K562 (cell line): ENCODE results near the gene CCL5. TPM values are rescaled to one million over a fixed set of nuclear protein-coding genes. Genes with fewer than 3 reads are reported as not detected.
A peak's percentile ranks its signal among the peaks of the same experiment; 100 is the strongest.

ENCODE experiments used
- ATAC-seq: fragments of 200-7000 bp; cut with Tn5 transposase; 3 replicates; pipeline ENCODE4 v1.9.1; 2020; ENCODE audit warnings: moderate library complexity
- BruUV-seq: library from RNA; stranded (reverse); fragments of 400-500 nt; replicated peaks from 2 replicates; lab custom pipeline; 2021; lab: Mats Ljungman, UMichigan
- CTCF ChIA-PET: fragments of 300-600 bp; formaldehyde crosslinking; extraction: SDS; loops from one replicate; lab custom pipeline; 2021; ENCODE audit warnings: low intra/inter-chr PET ratio; lab: Yijun Ruan, JAX
- POLR2A ChIA-PET: fragments of 300-600, 350-650 bp; sonication (Branson Sonifier 250); formaldehyde crosslinking; extraction: SDS; loops from one replicate; lab custom pipeline; 2021; ENCODE audit warnings: antibody characterized with exemption, inconsistent platforms; lab: Yijun Ruan, JAX
- DNase-seq, 4 experiments: peaks; one replicate each; pipeline versions ENCODE4 v3.0.0 to v3.0.0-alpha.2; 2011 to 2018; ENCODE audit warnings: low spot score in 3 of 4, mixed read lengths in 3 of 4; ENCODE audit errors: extremely low read depth in 1 of 4
- FAIRE-seq: peaks from 2 replicates; lab custom pipeline; 2011; peaks lifted over from hg19 to GRCh38; lab: Jason Lieb, UNC
- H2AFZ ChIP-seq: 2 replicates; pipeline ENCODE4 v1.6.0; 2011; ENCODE audit warnings: low read depth, low read length, control low read depth, inconsistent platforms
- H3K27ac ChIP-seq: fragments of 200-600 bp; 3 replicates; pipeline ENCODE4 v1.8.0; 2011; ENCODE audit warnings: low read depth, mild to moderate bottlenecking, control low read depth, inconsistent platforms, low read length, moderate library complexity, mixed read lengths; ENCODE audit errors: extremely low read depth
- H3K27me3 ChIP-seq, 2 experiments: fragments of 300-600 bp in 1 of 2; 2 replicates in 1 of 2; 3 replicates in 1 of 2; pipeline versions ENCODE4 v1.6.0 to v1.8.0; 2011; ENCODE audit warnings: inconsistent platforms in 2 of 2, low read length in 2 of 2, mild to moderate bottlenecking in 1 of 2, mixed read lengths in 1 of 2, moderate library complexity in 1 of 2; ENCODE audit not compliant: control insufficient read depth in 2 of 2, insufficient read depth in 2 of 2
- H3K36me3 ChIP-seq: fragments of 300-600 bp; 3 replicates; pipeline ENCODE4 v1.8.0; 2011; ENCODE audit warnings: mild to moderate bottlenecking, low read length, inconsistent platforms; ENCODE audit not compliant: control insufficient read depth, insufficient read depth
- H3K4me1 ChIP-seq, 2 experiments: fragments of 200-600 bp in 1 of 2; replicated peaks in 1 of 2; 2 replicates in 1 of 2; 3 replicates in 1 of 2; pipeline versions ENCODE4 v1.5.1 to v1.8.0; 2011; ENCODE audit warnings: inconsistent platforms in 2 of 2, low read length in 2 of 2, mild to moderate bottlenecking in 1 of 2, mixed read lengths in 1 of 2, moderate library complexity in 1 of 2; ENCODE audit not compliant: control insufficient read depth in 2 of 2, insufficient read depth in 2 of 2
- H3K4me2 ChIP-seq: 2 replicates; pipeline ENCODE4 v1.6.1; 2011; ENCODE audit warnings: low read length, control low read depth, inconsistent platforms, mixed read lengths; ENCODE audit not compliant: insufficient read depth
- H3K4me3 ChIP-seq: fragments of 200-600 bp; sonication (generic), shearing (Covaris generic); 2 replicates; pipeline ENCODE4 v1.5.1; 2016; ENCODE audit warnings: control low read depth, inconsistent platforms
- H3K79me2 ChIP-seq: fragments of 200-600 bp; 3 replicates; pipeline ENCODE4 v1.8.0; 2011; ENCODE audit warnings: low read length, inconsistent platforms; ENCODE audit not compliant: control insufficient read depth, insufficient read depth
- H3K9ac ChIP-seq, 2 experiments: 2 replicates each; pipeline versions ENCODE4 v1.6.0 to v1.6.1; 2011; ENCODE audit warnings: low read depth in 2 of 2, low read length in 2 of 2, control low read depth in 1 of 2, inconsistent platforms in 1 of 2, mild to moderate bottlenecking in 1 of 2, mixed read lengths in 1 of 2; ENCODE audit not compliant: insufficient read depth in 1 of 2
- H3K9me1 ChIP-seq: one replicate; pipeline ENCODE4 v1.6.0; 2011; ENCODE audit warnings: inconsistent platforms, mild to moderate bottlenecking, low read length, moderate library complexity; ENCODE audit not compliant: control insufficient read depth, insufficient read depth
- H3K9me3 ChIP-seq: replicated peaks from 2 replicates; pipeline ENCODE4 v1.5.1; 2011; ENCODE audit warnings: low read depth, low read length, inconsistent platforms; ENCODE audit not compliant: control insufficient read depth, insufficient read depth
- H4K20me1 ChIP-seq: replicated peaks from 2 replicates; pipeline ENCODE4 v1.6.1; 2011; ENCODE audit warnings: low read length, inconsistent platforms, mixed read lengths; ENCODE audit not compliant: control insufficient read depth, insufficient read depth
- FOSL1 ChIP-seq: fragments of 200-800 bp; sonication (Bioruptor generic); conservative IDR thresholded peaks from 2 replicates; pipeline ENCODE4 v1.6.1; 2016; ENCODE audit warnings: missing genetic modification characterization, missing compliant biosample characterization
- ZNF274 ChIP-seq: IDR thresholded peaks from 2 replicates; pipeline ENCODE4 v1.6.1; 2011; ENCODE audit warnings: low read depth, mild to moderate bottlenecking, low read length, moderate library complexity, borderline replicate concordance
- WGBS: fragments of 100-300 bp; shearing (Covaris generic); methylation state at CpG from one replicate; pipeline ENCODE4 v1.1.6; 2016; ENCODE audit warnings: low coverage, mixed read lengths; ENCODE audit not compliant: insufficient coverage; ENCODE audit errors: missing lambda C conversion rate; 5-methylcytosine and 5-hydroxymethylcytosine counted together
- in situ Hi-C: fragments of 300-500 bp; cut with MboI; formaldehyde crosslinking; loops from 4 replicates; pipeline ENCODE4 v1.15.0; 2018; ENCODE audit warnings: inconsistent platforms, mixed read lengths
- intact Hi-C: fragments of 100-400 bp; cut with micrococcal nuclease; formaldehyde crosslinking; loops from 2 replicates; pipeline ENCODE4 v1.14.2; 2022
- polyA plus RNA-seq, 8 experiments: library from polyadenylated mRNA; depleted of rRNA in 4 of 8; stranded (reverse) in 5 of 8; unstranded in 3 of 8; fragments of >200 nt; fragmentation: Nextera tagmentation in 2 of 8; fragmentation: Illumina TruSeq in 1 of 8; extraction: Ambion mirVana in 2 of 8; extraction: Trizol in 1 of 8; gene quantifications; 2 replicates each; pipeline versions ENCODE4 v1.2.1 to v1.2.3, GENCODE V29; 2011 to 2014; ENCODE audit warnings: inconsistent platforms in 1 of 8, missing spikeins in 1 of 8
- total RNA-seq, 7 experiments: library from RNA; depleted of rRNA in 6 of 7; stranded (reverse); fragments of >200 nt in 6 of 7; fragmentation: Illumina TruSeq in 2 of 7; extraction: Trizol in 2 of 7; gene quantifications; 2 replicates each; pipeline versions ENCODE4 v1.2.1 to v1.2.3, GENCODE V29; 2011 to 2021; ENCODE audit warnings: low replicate concordance in 1 of 7
- TF ChIP-seq, protein P1 (sequence below): fragments of 450-650 bp; IDR thresholded peaks from 2 replicates; pipeline ENCODE4 v1.6.1; 2016; ENCODE audit warnings: antibody characterized with exemption

The CCL5 gene
- total and polyA plus RNA-seq, 9 of the 15 experiments (the other 6 are each of a cell fraction or from before 2014, with no cell fraction given), result 0.18 to 0.59 (median 0.45) TPM; not detected in 1

DNA sequence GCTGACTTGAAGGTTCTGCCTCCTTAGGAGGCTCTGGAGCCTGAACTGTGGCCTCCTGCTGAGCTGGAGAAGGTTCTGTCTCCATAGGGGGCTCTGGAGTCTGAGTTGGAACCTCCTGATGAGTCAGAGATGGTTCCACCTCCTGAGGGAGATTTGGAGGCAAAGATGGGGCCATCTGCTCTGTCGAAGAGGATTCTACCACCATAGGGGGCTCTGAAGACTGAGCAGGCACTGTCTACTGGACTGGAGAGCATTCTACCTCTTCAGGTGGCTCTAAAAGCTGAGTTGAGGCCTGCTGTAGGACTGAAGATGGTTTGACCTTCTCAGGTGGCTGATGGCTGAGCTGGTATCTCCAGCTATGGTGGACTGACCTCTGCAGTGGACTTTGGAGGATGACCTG, 34.2 kb upstream of the CCL5 start (continued):
- 0 out of 2 replicates have a peak, but pooled peaks have one; percentile 16 for TF ChIP-seq FOSL1 (tag)
- TF ChIP-seq, protein P1, sequence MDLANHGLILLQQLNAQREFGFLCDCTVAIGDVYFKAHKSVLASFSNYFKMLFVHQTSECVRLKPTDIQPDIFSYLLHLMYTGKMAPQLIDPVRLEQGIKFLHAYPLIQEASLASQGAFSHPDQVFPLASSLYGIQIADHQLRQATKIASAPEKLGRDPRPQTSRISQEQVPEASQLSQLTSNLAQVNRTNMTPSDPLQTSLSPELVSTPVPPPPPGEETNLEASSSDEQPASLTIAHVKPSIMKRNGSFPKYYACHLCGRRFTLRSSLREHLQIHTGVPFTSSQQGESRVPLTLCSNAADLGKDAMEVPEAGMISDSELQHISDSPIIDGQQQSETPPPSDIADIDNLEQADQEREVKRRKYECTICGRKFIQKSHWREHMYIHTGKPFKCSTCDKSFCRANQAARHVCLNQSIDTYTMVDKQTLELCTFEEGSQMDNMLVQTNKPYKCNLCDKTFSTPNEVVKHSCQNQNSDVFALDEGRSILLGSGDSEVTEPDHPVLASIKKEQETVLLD, result no peak

DNA sequence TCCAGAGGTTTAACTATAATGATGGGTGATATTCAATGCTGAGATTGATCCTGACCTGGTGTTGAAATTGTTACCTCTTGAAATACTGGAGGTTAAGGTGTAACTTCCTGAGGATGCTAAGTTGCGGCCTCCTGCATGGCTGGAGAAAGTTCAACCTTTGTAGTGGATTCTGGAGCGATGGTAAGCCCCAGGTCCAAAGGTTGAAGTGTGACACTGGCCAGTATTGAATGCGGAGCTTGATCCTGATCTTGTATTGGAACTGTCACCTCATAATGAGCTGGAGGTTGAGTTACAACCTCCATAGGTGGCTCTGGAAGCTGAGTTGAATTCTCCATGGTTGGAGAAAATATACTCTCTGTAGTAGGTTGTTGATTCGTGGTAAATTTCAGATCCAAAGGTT, 33.4 kb upstream of the CCL5 start:
- Histone ChIP-seq H3K36me3 (no peaks in the 10 kb centered on the region), H3K27ac (no peak overlapping the region), H3K9me1 (no peaks in the 10 kb centered on the region), H2AFZ (no peak overlapping the region), H3K79me2 (no peaks in the 10 kb centered on the region), H3K4me3 (no peak overlapping the region), H4K20me1 (no peaks in the 10 kb centered on the region), H3K27me3 (no peaks in the 10 kb centered on the region), H3K4me2 (no peak overlapping the region), H3K4me1 (peaks cover 29 to 62% of the 10 kb centered on the region in 2 experiments), H3K9ac (no peak overlapping the region), H3K9me3 (no peaks in the 10 kb centered on the region)
- BruUV-seq, result no TSS peak
- DNase-seq, result no peak
- in situ Hi-C loops, result no loop called here
- 71% methylated on average over 4 of the region's 4 CpGs for WGBS
- ChIA-PET CTCF (no interaction called here), POLR2A (interaction anchor here (0.7 to 2.0 kb wide), 4 partner anchors 24 to 49 kb away, joined by 3 to 7 read pairs (median 4); no protein-coding TSS in a partner anchor)
- FAIRE-seq, result no peak
- no peak for TF ChIP-seq ZNF274
- no peak for ATAC-seq
- intact Hi-C loops, result loop anchor here (2.0 kb wide), 1 partner anchor 29 kb away; the partner anchor contains the start of gene LYZL6
